NCI-H128 (cell line): ENCODE results near the gene ZNF416.

Experiments used
- DNase-seq: peaks from one replicate; lab custom pipeline; 2025; ENCODE audit not compliant: unreplicated experiment; lab: John Stamatoyannopoulos, UW

ZNF416 gene

DNA sequence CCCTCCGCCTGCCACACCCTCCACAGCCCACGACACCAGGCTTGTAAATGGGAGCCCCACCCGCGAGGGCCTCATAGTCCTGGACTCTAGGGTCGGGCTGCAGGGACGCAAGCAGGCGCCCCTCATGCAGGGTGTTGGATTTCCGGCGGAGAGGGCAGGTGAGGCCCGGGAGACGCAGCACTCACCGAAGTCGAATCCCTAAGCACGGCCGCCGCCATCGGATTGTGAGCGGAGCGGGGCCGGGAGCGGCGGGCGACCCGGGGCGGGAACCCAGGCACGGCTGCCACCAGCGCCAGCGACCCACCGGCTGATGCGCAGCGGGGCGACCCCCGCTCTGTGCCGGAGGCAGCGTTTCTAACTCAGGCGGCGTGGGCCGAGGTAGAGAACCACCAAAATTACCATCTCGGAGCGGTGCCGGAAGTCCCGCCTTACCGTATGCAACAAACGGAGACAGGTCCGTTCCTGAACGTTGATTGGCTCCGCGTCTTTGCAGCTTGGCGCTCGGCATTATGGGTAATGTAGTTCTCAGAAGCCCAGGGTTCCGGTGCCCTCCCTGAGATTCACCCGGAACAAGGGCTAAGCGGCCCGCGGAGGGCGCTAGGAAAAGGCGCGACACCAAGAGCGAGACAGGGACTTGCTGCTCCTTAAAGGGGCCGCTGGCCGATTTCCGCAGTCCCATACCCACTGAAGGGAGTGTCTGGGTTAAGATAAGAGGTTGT, at the start of gene ZNF416:
Gene ZNF416, minus strand, starts transcription at position 425 of the 719 bp plus-strand sequence. Its CDS starts 207 bp downstream, at position 218.
- DNase-seq, result peak; percentile 95

- DNase-seq, result no peak
Measured at GRCh38 chr19:57623091-57623490, 44.4 kb upstream of the ZNF416 start.

- DNase-seq, result no peak
Measured at GRCh38 chr19:57620673-57621348, 42.1 kb upstream of the ZNF416 start.

- DNase-seq, result no peak
Measured at GRCh38 chr19:57615346-57615745, 36.6 kb upstream of the ZNF416 start.

GRCh38 chr19:57613941-57614743, 35.4 kb upstream of the ZNF416 start, which contains the start of gene ZNF134:
Gene ZNF134, plus strand, starts transcription at chr19:57614242. Its CDS starts 5,227 bp downstream, at chr19:57619469.
- DNase-seq, result peak; percentile 72

- DNase-seq, result no peak
Measured at GRCh38 chr19:57611113-57611512, 32.4 kb upstream of the ZNF416 start.

DNA sequence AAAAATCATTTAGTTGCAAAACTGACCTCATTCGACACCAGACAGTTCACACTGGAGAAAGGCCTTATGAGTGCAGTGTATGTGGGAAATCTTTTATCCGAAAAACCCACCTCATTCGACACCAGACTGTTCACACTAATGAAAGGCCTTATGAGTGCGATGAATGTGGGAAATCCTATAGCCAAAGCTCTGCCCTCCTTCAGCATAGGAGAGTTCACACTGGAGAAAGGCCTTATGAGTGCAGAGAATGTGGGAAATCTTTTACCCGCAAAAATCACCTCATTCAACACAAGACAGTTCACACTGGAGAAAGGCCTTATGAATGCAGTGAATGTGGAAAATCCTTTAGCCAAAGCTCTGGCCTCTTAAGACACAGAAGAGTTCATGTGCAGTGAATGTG, 28.2 kb upstream of the ZNF416 start:
- no peak for DNase-seq

- peak; percentile 84 for DNase-seq
Measured at GRCh38 chr19:57599761-57600383, 21.2 kb upstream of the ZNF416 start, which contains the start of gene ZNF530. Gene ZNF530, plus strand, starts transcription at chr19:57599885. Its CDS starts 4,461 bp downstream, at chr19:57604346.

DNA sequence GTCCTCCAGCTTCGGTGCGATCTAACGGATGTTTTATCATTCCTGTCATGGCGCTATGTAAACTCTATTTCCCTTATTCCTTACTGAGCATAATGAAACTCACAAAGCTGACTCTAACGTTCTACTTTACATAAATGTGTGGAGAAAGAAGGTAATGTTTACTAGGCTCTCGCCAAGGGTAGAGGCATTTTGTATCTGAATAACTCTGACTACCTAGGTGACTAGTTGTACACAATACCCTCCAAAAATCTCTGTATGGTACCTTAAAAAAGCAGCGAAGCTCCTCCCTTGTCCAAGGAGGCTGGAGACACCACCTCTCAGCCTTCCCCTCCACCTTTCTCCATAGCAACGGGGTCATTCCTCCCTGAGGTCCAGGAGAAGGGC, 20.7 kb upstream of the ZNF416 start:
- DNase-seq, result no peak

DNA sequence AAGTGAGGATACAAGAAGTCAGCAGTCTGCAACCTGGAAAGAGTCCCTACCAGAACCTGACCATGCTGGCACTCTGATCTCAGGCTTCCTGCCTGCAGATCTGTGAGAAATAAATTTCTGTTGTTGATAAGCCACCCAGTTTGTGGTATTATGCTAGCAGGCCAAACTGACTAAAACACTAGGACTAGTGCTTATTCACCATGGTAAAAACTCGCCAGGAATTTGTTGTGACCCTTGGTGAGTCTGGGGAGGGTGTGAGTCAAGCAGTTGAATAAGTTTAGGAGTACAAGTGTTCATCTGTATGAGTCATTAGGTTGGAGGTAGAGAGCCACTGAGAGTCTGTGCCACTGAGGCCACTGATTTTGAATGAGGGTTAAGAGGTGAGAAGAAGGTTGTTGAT, 8.8 kb upstream of the ZNF416 start:
- no peak for DNase-seq

DNA sequence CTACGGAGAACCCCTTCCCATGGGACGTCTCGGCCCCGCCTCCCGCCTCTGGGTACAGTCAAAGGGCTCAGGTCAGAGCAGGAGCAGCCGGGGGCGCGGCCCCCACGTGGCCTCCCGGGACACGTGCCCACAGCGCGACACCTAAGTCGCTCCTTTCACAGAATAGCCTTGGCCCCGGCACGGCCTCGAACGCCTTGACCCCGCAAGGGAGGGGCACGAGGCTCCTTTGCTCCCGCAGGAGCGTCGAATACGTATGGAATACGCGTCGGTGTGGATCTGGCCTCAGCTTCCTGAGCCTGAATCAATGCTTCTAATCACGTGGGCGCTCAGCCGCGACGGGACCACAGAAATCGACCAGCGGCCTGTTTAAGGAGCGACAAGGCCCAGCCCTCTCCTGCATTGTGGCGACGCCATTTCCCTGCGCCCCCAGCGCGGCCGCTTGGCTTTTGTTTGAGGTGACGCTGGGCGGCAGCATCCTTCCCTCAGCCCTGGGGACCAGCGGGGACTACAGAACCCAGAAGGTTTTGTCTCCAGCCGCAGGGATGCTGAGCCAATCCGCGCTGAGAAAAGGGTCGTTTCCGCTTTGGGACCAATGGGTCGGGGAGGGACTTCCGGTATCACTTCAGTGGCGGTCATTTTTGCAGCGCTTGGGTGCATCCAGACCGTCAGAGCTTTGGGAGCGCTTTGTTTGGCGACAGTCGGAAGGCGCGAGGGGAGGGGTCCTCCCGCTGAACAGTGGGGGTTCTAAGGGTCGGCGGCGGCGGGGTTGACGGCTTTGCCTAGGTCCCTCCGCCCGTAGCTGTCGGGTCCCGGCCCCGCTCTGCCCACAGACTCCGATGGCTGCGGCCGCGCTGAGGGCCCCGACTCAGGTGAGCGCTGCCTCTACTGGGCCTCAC, 5.1 kb upstream of the ZNF416 start, which contains the start of gene ZIK1:
Gene ZIK1, plus strand, starts transcription at position 625 of the 896 bp plus-strand sequence. Its CDS starts 212 bp downstream, at position 837.
- DNase-seq, result peak; percentile 89

DNA sequence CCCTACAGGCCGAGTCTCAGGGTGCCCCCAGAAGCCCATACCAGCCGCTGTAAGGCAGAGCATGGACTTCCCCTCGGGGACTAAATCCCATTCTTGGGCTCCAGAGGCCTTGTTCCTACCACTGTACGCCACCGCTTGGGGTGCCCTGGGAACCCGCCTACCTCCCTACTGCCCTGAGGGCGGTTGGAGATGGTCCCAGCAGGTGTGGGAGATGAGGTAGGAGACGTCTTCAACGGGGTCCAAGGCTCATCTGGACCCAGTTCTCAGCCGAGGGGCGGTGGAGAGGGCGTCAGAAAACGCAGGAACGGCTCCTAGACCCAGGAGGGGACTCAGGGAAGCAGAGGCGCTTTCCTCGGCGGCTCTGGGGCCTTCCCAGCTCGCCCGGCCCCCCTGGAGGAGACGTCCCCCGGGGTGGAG, 4.4 kb upstream of the ZNF416 start:
- no peak for DNase-seq

GRCh38 chr19:57576661-57577060, 2.0 kb downstream of the ZNF416 start:
- no peak for DNase-seq

DNA sequence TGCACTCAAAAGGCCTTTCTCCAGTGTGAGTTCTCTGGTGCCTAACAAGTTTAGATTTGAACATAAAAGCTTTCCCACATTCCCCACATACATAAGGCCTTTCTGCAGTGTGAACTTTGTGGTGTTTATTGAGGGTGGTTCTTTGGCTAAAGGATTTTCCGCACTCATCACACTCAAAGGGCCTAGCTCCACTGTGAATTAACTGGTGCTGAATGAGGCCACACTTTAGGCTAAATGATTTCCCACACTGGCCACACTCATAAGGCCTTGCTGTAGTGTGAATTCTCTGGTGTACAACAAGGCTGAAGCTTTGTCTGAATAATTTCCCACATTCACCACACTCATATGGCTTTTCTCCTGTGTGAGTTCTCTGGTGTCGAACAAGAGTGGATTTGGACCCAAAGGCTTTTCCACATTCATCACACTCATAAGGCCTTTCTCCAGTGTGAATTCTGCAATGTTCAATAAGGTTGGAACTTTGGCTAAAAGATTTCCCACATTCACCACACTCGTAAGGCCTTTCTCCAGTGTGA, 6.2 kb downstream of the ZNF416 start:
- DNase-seq, result no peak

GRCh38 chr19:57570707-57571106, 8.0 kb downstream of the ZNF416 start:
- no peak for DNase-seq

GRCh38 chr19:57566396-57567265, 12.1 kb downstream of the ZNF416 start:
- no peak for DNase-seq

DNA sequence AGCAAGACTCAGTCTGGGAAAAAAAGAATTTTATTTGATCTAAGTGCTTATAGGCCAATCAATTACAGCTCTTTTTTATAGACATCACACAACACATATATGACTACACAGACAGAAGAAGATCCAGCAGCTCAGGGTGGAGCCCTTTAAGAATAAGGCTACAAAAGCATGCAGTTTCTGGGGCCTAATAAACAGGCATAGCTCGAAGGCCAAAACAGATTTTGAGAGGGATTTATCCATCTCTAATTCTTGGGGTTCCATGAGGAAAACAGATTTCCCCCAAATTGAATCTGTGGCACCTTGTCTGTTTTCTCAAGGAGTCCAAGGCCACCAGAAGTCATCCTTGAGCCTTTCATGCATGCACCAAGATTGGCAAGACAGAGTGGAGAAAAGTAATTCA, 15.2 kb downstream of the ZNF416 start:
- DNase-seq, result no peak

DNA sequence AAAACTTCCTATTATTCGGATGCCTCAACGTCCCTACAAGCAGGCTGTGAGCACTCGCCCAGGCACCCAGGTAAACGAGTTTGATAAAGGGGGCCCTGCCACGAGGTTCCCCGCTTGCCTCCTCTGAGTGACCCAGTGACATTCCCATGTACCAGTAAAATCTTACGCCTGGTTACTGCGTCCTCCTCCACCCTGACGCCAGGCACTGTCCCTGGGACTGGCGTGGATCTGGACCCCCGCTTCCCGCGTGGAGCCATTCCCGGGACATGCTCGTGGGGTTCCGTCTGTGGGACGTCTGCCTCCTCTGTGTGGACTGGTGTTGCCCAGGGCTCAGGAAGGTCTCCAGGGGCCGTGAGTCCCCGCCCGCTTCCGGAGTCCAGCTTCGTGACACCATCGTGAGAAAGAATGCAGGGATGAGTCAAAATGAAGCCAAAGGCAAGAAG, 18.6 kb downstream of the ZNF416 start:
- DNase-seq, result no peak
